HepG2 (cell line): ENCODE results near the gene SPRED2. TPM values are rescaled to one million over a fixed set of nuclear protein-coding genes. Genes with fewer than 3 reads are reported as not detected.

Experiments
- CSRNP1 ChIP-seq: sonication (generic); formaldehyde crosslinking; IDR thresholded peaks from 2 replicates; pipeline ENCODE4 v1.8.1; 2023; ENCODE audit warnings: mild to moderate bottlenecking, missing genetic modification reagents
- ELF1 ChIP-seq: sonication (generic); formaldehyde crosslinking; IDR thresholded peaks from 2 replicates; pipeline ENCODE4 v1.4.0; 2020; ENCODE audit warnings: missing genetic modification reagents
- ELF4 ChIP-seq: sonication (generic); formaldehyde crosslinking; IDR thresholded peaks from 2 replicates; pipeline ENCODE4 v1.5.0; 2020; ENCODE audit warnings: missing genetic modification reagents, mild to moderate bottlenecking, moderate library complexity, borderline replicate concordance
- GZF1 ChIP-seq: sonication (generic); formaldehyde crosslinking; IDR thresholded peaks from 2 replicates; pipeline ENCODE4 v1.5.1; 2020; ENCODE audit warnings: mild to moderate bottlenecking, missing genetic modification reagents
- HNRNPLL ChIP-seq: fragments of 200-400 bp; formaldehyde crosslinking; IDR thresholded peaks from 2 replicates; pipeline ENCODE4 v1.6.1; 2017; ENCODE audit warnings: mild to moderate bottlenecking, low read depth, low read length; ENCODE audit not compliant: poor library complexity, severe bottlenecking
- KDM3A ChIP-seq: IDR thresholded peaks from 2 replicates; pipeline ENCODE4 v1.6.1; 2018; ENCODE audit warnings: low read depth, missing compliant biosample characterization
- KLF11 ChIP-seq: IDR thresholded peaks from 2 replicates; pipeline ENCODE4 v1.6.1; 2016; ENCODE audit warnings: missing compliant biosample characterization
- NR2C2 ChIP-seq: sonication (generic); formaldehyde crosslinking; IDR thresholded peaks from 2 replicates; pipeline ENCODE4 v1.4.0; 2020; ENCODE audit warnings: missing genetic modification reagents, mild to moderate bottlenecking, moderate library complexity, borderline replicate concordance
- SRSF1 ChIP-seq: fragments of 200-400 bp; formaldehyde crosslinking; optimal IDR thresholded peaks from 2 replicates; pipeline ENCODE3; 2017; ENCODE audit warnings: mild to moderate bottlenecking, low read depth, low read length, moderate library complexity
- TBP ChIP-seq: sonication (generic); formaldehyde crosslinking; IDR thresholded peaks from 2 replicates; pipeline ENCODE4 v1.5.0; 2020; ENCODE audit warnings: missing genetic modification reagents
- USF2 ChIP-seq, 2 experiments: sonication (generic) in 1 of 2; formaldehyde crosslinking in 1 of 2; IDR thresholded peaks; 2 replicates each; pipeline versions ENCODE4 v1.5.1 to v1.6.1; 2011 to 2020; ENCODE audit warnings: borderline replicate concordance in 1 of 2, low read depth in 1 of 2, low read length in 1 of 2, mild to moderate bottlenecking in 1 of 2, missing genetic modification reagents in 1 of 2, moderate library complexity in 1 of 2
- ZBTB20 ChIP-seq: sonication (generic); formaldehyde crosslinking; IDR thresholded peaks from 2 replicates; pipeline ENCODE4 v1.8.1; 2023; ENCODE audit warnings: missing genetic modification reagents, low read depth, mild to moderate bottlenecking, borderline replicate concordance
- ZBTB39 ChIP-seq: sonication (generic); formaldehyde crosslinking; IDR thresholded peaks from 2 replicates; pipeline ENCODE4 v1.5.0; 2020; ENCODE audit warnings: missing genetic modification reagents
- ZBTB49 ChIP-seq: sonication (generic); formaldehyde crosslinking; IDR thresholded peaks from 2 replicates; pipeline ENCODE4 v1.4.0; 2020; ENCODE audit warnings: missing genetic modification reagents, borderline replicate concordance
- ZFAT ChIP-seq: sonication (generic); formaldehyde crosslinking; conservative IDR thresholded peaks from 2 replicates; pipeline ENCODE4 v1.8.1; 2023; ENCODE audit warnings: missing genetic modification reagents, inconsistent platforms
- ZNF121 ChIP-seq: sonication (generic); formaldehyde crosslinking; IDR thresholded peaks from 2 replicates; pipeline ENCODE4 v1.5.0; 2020; ENCODE audit warnings: mild to moderate bottlenecking, missing genetic modification reagents
- ZNF546 ChIP-seq: sonication (generic); formaldehyde crosslinking; conservative IDR thresholded peaks from 2 replicates; pipeline ENCODE4 v1.8.1; 2023; ENCODE audit warnings: mild to moderate bottlenecking, missing genetic modification reagents
- ZNF552 ChIP-seq: sonication (generic); formaldehyde crosslinking; IDR thresholded peaks from 2 replicates; pipeline ENCODE4 v1.9.0; 2022; ENCODE audit warnings: missing genetic modification reagents, mild to moderate bottlenecking, borderline replicate concordance
- ZNF883 ChIP-seq: sonication (generic); formaldehyde crosslinking; IDR thresholded peaks from 2 replicates; pipeline ENCODE4 v1.5.1; 2020; ENCODE audit warnings: mild to moderate bottlenecking, missing genetic modification reagents; ENCODE audit errors: not compliant biosample characterization
- polyA plus RNA-seq, 8 experiments: library from polyadenylated mRNA; depleted of rRNA in 3 of 8; stranded (reverse) in 7 of 8; unstranded in 1 of 8; fragments of >200 nt; fragmentation: Illumina TruSeq in 4 of 8; extraction: Trizol in 4 of 8; gene quantifications; 2 replicates each; pipeline versions ENCODE4 v1.2.1 to v1.2.3, GENCODE V29; 2011 to 2016; ENCODE audit warnings: low read depth in 4 of 8, missing spikeins in 1 of 8, mixed read lengths in 1 of 8; ENCODE audit not compliant: insufficient read depth in 1 of 8
- total RNA-seq, 5 experiments: library from RNA; depleted of rRNA; stranded (reverse); fragments of >200 nt; fragmentation: Illumina TruSeq; extraction: Trizol; gene quantifications; 2 replicates each; pipeline ENCODE4 v1.2.3, GENCODE V29; 2016; ENCODE audit warnings: low read depth in 1 of 5

The SPRED2 gene
- total and polyA plus RNA-seq, 2 of the 13 experiments (the other 11 are each of a cell fraction or from before 2014, with no cell fraction given): 13.0 to 37.0 TPM

GRCh38 chr2:65436169-65436823, 3.9 kb upstream of the SPRED2 start (continued):
- TF ChIP-seq USF2 (IDR thresholded peaks at IDR 0.05; ENCODE audit: low read depth, low read length) (no peak), USF2 (CRISPR knock-in tag; IDR thresholded peaks at IDR 0.05; ENCODE audit: borderline replicate concordance) (no peak; the same call in 1 of the 2 replicates), GZF1 (CRISPR knock-in tag) (no peak), NR2C2 (CRISPR knock-in tag) (peak; percentile 55; the same call in 1 of the 2 replicates), ZNF121 (CRISPR knock-in tag) (0 out of 2 replicates have a peak, but pooled peaks have one; percentile 43), ZNF552 (peak; percentile 61; the same call in 1 of the 2 replicates), SRSF1 (peak; percentile 96), CSRNP1 (CRISPR knock-in tag) (peak; percentile 75; the same call in 1 of the 2 replicates), ELF1 (peak; percentile 70), ZNF546 (CRISPR knock-in tag) (peak; percentile 54; the same call in 1 of the 2 replicates), ZBTB49 (CRISPR knock-in tag) (no peak), KLF11 (peak; percentile 88; the same call in 1 of the 2 replicates), HNRNPLL (peak; percentile 76), ZFAT (CRISPR knock-in tag) (no peak; the same call in 1 of the 2 replicates), KDM3A (CRISPR knock-in tag) (peak; percentile 68; the same call in 1 of the 2 replicates), ELF4 (no peak), ZNF883 (peak; percentile 47), TBP (CRISPR knock-in tag) (no peak), ZBTB39 (CRISPR knock-in tag) (no peak), ZBTB20 (CRISPR knock-in tag) (peak; percentile 88; the same call in 1 of the 2 replicates)
